Effector memory CD4-positive, alpha-beta T cell (primary cell): Measurements from ENCODE around the gene YBEY.

ENCODE experiments used
- DNase-seq, 3 donors: peaks; one replicate each; pipeline ENCODE4 v3.0.0-alpha.2; 2020
- H3K27ac ChIP-seq: 2 replicates; pipeline ENCODE4 v1.7.0; 2013; ENCODE audit warnings: mild to moderate bottlenecking, low read length, moderate library complexity; ENCODE audit not compliant: insufficient read depth, poor library complexity, severe bottlenecking
- H3K27me3 ChIP-seq: replicated peaks from 2 replicates; pipeline ENCODE4 v1.7.0; 2013; ENCODE audit warnings: mild to moderate bottlenecking, low read length; ENCODE audit not compliant: insufficient read depth, control insufficient read depth, poor library complexity, severe bottlenecking
- H3K36me3 ChIP-seq: 2 replicates; pipeline ENCODE4 v1.7.0; 2013; ENCODE audit warnings: mild to moderate bottlenecking, low read length, moderate library complexity; ENCODE audit not compliant: control insufficient read depth, insufficient read depth
- H3K4me1 ChIP-seq: 2 replicates; pipeline ENCODE4 v1.7.0; 2013; ENCODE audit warnings: low read length, mild to moderate bottlenecking; ENCODE audit not compliant: control insufficient read depth, insufficient read depth, poor library complexity, severe bottlenecking
- H3K4me3 ChIP-seq: 2 replicates; pipeline ENCODE4 v1.7.0; 2013; ENCODE audit warnings: low read length, low read depth, mild to moderate bottlenecking; ENCODE audit not compliant: insufficient read depth, poor library complexity, severe bottlenecking
- H3K9me3 ChIP-seq: 2 replicates; pipeline ENCODE4 v1.7.0; 2013; ENCODE audit warnings: mild to moderate bottlenecking, low read length, moderate library complexity; ENCODE audit not compliant: control insufficient read depth

Gene YBEY

DNA sequence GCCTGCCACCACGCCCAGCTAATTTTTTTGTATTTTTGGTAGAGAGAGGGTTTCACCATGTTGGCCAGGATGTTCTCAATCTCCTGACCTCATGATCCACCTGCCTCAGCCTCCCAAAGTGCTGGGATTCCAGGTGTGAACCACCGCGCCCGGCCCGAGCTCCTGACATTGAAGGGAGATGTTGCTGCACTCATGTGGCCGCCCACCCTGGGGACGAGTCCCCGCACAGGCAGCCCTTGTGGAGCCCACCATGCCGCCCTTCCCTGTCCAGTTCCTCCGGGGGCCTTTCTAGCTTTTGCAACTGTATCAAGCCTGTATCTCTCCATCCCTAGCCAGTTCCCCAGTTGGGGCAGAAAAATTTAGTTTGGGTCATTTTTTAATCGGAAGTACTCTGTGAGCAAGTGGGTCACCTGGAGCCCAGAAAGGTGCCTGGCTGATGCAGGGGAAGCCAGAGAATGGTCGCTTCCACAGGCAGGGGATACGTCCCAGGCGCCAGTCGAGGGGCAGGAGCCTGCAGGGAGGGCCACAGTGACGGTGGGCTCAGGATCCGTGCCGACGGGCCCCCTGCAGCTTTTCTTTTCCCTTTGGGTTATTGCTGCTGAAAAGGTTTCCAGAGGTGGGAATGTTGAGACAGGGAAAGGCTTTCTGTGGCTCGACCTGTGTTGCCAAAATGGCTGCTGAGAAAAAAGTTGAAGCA is 58.2 kb downstream of the YBEY start:
- no peak for DNase-seq
- Histone ChIP-seq H3K9me3 (no peaks in the 10 kb centered on the region), H3K36me3 (peaks cover 37% of the 10 kb centered on the region), H3K4me3 (no peak overlapping the region), H3K4me1 (no peaks in the 10 kb centered on the region), H3K27me3 (no peaks in the 10 kb centered on the region), H3K27ac (no peak overlapping the region)

DNA sequence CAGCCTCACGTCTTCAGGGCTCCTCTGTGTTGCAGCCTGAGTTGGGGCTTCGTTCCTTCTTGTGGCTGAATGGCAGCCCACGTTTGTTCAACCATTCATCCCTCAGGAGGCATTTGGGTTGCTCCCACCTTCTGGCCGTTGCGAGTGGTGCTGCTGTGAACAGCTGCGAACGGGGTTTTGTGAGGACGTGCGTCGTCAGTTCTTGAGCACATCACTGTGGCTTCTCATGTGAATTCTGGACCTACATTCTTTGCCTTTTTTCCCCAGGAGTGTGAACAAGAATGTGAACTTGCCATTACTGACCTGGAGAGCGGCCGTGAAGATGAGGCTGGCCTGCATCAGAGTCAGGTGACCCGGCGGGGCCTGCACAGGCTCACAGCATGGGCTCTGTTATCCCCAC is 59.7 kb downstream of the YBEY start:
- Histone ChIP-seq H3K27ac (no peak overlapping the region), H3K36me3 (peaks cover 50% of the 10 kb centered on the region), H3K4me1 (no peaks in the 10 kb centered on the region), H3K4me3 (no peak overlapping the region), H3K9me3 (no peaks in the 10 kb centered on the region), H3K27me3 (no peaks in the 10 kb centered on the region)
- DNase-seq, result no peak

DNA sequence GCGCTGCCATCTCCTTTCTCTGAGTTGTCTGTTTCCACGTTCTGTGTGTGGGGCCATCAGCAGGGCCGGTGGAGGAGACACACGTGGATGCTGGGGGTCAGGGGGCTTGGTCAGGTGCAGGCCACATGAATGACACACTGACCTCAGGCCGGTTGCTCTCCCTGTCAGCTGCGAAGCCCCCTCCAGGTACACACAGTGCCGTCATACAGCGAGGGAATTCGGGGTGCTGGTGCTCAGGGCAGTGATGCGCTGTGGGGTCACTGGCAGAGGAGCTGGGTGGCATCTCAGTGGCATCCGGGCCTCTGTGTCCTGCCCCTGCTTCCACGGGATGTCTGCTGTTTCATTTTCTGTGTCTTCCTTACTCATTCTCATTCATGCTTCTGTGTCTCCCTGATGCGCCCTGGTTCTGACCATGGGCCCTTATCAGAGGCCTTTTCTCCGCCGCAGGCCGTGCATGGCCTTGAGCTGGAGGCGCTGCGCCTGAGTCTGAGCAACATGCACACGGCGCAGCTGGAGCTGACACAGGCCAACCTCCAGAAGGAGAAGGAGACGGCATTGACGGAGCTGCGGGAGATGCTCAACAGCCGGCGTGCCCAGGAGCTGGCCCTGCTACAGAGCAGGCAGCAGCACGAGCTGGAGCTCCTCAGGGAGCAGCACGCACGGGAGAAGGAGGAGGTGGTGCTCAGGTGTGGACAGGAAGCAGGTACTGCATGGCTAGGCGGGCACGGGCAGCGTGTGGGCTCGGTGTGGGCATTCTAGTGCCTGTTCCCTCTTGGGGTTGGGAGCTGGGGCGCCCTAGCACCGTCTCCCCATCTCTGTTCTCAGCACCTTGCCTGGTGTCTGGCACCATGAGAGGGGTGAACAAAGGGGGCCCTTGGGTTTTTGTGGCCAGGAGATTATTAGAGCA is 60.4 kb downstream of the YBEY start:
- H3K4me1 ChIP-seq, result no peaks in the 10 kb centered on the region
- no peaks in the 10 kb centered on the region for H3K9me3 ChIP-seq
- H3K4me3 ChIP-seq, result no peak overlapping the region
- H3K36me3 ChIP-seq, result peaks cover 57% of the 10 kb centered on the region
- DNase-seq, result no peak
- H3K27ac ChIP-seq, result no peak overlapping the region
- no peaks in the 10 kb centered on the region for H3K27me3 ChIP-seq

DNA sequence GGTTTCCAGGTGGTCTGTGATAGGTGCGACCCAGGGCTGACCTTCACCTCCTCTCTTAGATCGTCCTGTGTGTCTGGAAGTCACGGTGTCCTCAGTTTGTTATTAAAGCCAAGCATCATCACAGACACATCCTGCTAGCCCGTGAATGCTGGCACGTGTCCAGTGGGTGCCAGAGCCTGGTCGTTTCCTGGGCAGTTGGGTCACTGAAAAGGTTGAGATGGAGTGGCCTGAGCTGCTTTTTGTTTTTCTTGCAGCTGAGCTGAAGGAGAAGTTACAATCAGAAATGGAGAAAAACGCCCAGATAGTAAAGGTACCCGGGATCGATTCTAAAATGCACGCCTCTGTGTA is 61.0 kb downstream of the YBEY start:
- no peaks in the 10 kb centered on the region for H3K27me3 ChIP-seq
- no peaks in the 10 kb centered on the region for H3K4me1 ChIP-seq
- H3K4me3 ChIP-seq, result no peak overlapping the region
- peaks cover 63% of the 10 kb centered on the region for H3K36me3 ChIP-seq
- H3K9me3 ChIP-seq, result no peaks in the 10 kb centered on the region
- DNase-seq, result no peak
- H3K27ac ChIP-seq, result no peak overlapping the region
